Measurements from ENCODE around the gene RAB10.

- TF ChIP-seq EZH2 (IDR thresholded peaks at IDR 0.05; ENCODE audit: insufficient read depth, poor library complexity, severe bottlenecking) = no peak
- no peak for TF ChIP-seq EZH2phosphoT487 (IDR thresholded peaks at IDR 0.05; ENCODE audit: insufficient read depth, low read depth)
These were observed 94.3 kb downstream of the RAB10 start for GRCh38 chr2:26128176-26128575.
